LNCAP (cell line): ENCODE data around the gene CLMP.

Source experiments
- TF ChIP-seq, protein P1 (sequence below): fragments of 450-650 bp; IDR thresholded peaks from 2 replicates; pipeline ENCODE4 v1.5.1; 2017; ENCODE audit warnings: mild to moderate bottlenecking

The CLMP gene

GRCh38 chr11:123046473-123047259 is 148.4 kb downstream of the CLMP start:
- TF ChIP-seq, protein P1, sequence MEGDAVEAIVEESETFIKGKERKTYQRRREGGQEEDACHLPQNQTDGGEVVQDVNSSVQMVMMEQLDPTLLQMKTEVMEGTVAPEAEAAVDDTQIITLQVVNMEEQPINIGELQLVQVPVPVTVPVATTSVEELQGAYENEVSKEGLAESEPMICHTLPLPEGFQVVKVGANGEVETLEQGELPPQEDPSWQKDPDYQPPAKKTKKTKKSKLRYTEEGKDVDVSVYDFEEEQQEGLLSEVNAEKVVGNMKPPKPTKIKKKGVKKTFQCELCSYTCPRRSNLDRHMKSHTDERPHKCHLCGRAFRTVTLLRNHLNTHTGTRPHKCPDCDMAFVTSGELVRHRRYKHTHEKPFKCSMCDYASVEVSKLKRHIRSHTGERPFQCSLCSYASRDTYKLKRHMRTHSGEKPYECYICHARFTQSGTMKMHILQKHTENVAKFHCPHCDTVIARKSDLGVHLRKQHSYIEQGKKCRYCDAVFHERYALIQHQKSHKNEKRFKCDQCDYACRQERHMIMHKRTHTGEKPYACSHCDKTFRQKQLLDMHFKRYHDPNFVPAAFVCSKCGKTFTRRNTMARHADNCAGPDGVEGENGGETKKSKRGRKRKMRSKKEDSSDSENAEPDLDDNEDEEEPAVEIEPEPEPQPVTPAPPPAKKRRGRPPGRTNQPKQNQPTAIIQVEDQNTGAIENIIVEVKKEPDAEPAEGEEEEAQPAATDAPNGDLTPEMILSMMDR, result no peak

GRCh38 chr11:123045101-123045500 is 149.9 kb downstream of the CLMP start:
- TF ChIP-seq, protein P1, result no peak

GRCh38 chr11:123041185-123041584 is 153.9 kb downstream of the CLMP start:
- TF ChIP-seq, protein P1, result no peak

DNA sequence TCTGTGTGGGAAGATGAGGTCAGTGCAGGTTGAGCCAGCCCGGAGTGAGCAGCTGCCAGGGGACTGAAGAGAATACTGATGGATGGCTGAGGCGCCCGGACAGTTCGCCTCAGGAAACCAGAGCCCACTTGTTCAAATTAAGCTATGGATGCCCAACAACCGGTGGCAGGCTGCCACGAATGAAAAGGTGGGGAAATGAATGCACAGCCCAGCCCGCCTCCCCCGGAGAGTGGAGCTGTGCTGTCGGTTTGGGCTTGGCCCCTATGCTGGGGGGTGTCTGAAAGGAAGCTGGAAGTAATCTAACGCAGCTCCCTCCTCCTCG is 155.0 kb downstream of the CLMP start:
- TF ChIP-seq, protein P1, result no peak

DNA sequence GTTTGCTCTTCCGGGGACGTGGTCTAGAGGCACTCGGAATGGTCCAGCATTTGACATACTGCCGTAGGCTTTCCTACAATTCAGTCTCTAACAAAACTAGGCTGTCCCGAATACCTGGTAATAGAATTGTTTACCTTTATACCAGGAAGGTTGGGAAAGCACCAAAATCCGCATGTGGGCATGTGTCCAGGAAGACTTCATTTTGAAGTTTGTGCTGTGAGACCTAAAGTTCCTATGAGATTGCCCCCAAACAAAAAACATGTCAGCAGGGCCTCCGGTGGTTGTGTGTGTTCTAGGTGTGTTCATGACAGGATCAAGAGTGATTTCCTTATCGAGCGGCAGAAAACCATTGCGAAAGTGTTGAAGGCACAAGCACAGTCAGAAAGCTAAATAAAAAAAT is 159.2 kb downstream of the CLMP start:
- TF ChIP-seq, protein P1, result no peak

DNA sequence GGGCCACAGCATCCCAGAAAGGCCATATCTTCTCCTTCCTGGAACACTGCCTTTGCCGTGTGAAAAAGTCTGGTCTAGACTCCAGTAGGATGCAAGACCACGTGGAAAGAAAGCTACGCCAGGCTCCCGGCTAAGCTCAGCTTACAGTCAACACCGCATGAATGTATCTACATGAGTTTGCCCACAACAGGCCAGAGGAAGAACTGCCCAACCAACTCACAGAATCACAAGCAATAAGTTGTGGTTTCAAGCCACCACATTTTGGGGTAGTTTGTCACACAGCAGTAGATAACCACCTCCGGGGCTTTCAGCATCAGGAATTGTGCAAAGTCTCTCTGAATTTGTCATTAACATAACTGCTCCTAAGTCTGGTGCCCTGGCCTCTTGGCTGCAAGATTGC is 160.5 kb downstream of the CLMP start:
- TF ChIP-seq, protein P1, result no peak

GRCh38 chr11:123033895-123034294 is 161.2 kb downstream of the CLMP start:
- TF ChIP-seq, protein P1, result no peak

- TF ChIP-seq, protein P1, result no peak
These were observed 164.5 kb downstream of the CLMP start for GRCh38 chr11:123030517-123030916.
